ENCODE data around the gene DGKD. TPM values are rescaled to one million over a fixed set of nuclear protein-coding genes. Genes with fewer than 3 reads are reported as not detected.

The DGKD gene
- polyA plus RNA-seq, 4 donors, result 22.8 to 27.3 (median 23.9) TPM

GRCh38 chr2:233455491-233455890, 101.2 kb downstream of the DGKD start:
- no peak for DNase-seq (ENCODE audit: low read depth in 4 of 4, low spot score in 3 of 4)

GRCh38 chr2:233456111-233456510, 101.8 kb downstream of the DGKD start:
- no peak for DNase-seq (ENCODE audit: low read depth in 4 of 4, low spot score in 3 of 4)

GRCh38 chr2:233456934-233457333, 102.6 kb downstream of the DGKD start:
- DNase-seq (ENCODE audit: low read depth in 4 of 4, low spot score in 3 of 4), result no peak

- DNase-seq (ENCODE audit: low read depth in 4 of 4, low spot score in 3 of 4), result no peak
Measured at GRCh38 chr2:233457356-233457755, 103.1 kb downstream of the DGKD start.

- no peak for DNase-seq (ENCODE audit: low read depth in 4 of 4, low spot score in 3 of 4)
Measured at GRCh38 chr2:233458031-233458610, 103.8 kb downstream of the DGKD start.

GRCh38 chr2:233458826-233459225, 104.5 kb downstream of the DGKD start:
- no peak for DNase-seq (ENCODE audit: low read depth in 4 of 4, low spot score in 3 of 4)

- no peak for DNase-seq (ENCODE audit: low read depth in 4 of 4, low spot score in 3 of 4)
Measured at GRCh38 chr2:233459426-233459825, 105.1 kb downstream of the DGKD start.

GRCh38 chr2:233460726-233461441, 106.6 kb downstream of the DGKD start:
- DNase-seq (ENCODE audit: low read depth in 4 of 4, low spot score in 3 of 4), result no peak

GRCh38 chr2:233461481-233461891, 107.2 kb downstream of the DGKD start:
- DNase-seq (ENCODE audit: low read depth in 4 of 4, low spot score in 3 of 4), result no peak

- no peak for DNase-seq (ENCODE audit: low read depth in 4 of 4, low spot score in 3 of 4)
Measured at GRCh38 chr2:233462202-233462785, 108.0 kb downstream of the DGKD start.

GRCh38 chr2:233462826-233463470, 108.7 kb downstream of the DGKD start:
- no peak for DNase-seq (ENCODE audit: low read depth in 4 of 4, low spot score in 3 of 4)

GRCh38 chr2:233463586-233463985, 109.3 kb downstream of the DGKD start:
- no peak for DNase-seq (ENCODE audit: low read depth in 4 of 4, low spot score in 3 of 4)

- DNase-seq (ENCODE audit: low read depth in 4 of 4, low spot score in 3 of 4), result no peak
Measured at GRCh38 chr2:233464056-233464455, 109.8 kb downstream of the DGKD start.

GRCh38 chr2:233464531-233465240, 110.4 kb downstream of the DGKD start:
- DNase-seq (ENCODE audit: low read depth in 4 of 4, low spot score in 3 of 4), result no peak

- no peak for DNase-seq (ENCODE audit: low read depth in 4 of 4, low spot score in 3 of 4)
Measured at GRCh38 chr2:233466991-233467603, 112.8 kb downstream of the DGKD start.

- DNase-seq (ENCODE audit: low read depth in 4 of 4, low spot score in 3 of 4), result no peak
Measured at GRCh38 chr2:233468047-233468740, 113.9 kb downstream of the DGKD start.

GRCh38 chr2:233468741-233469110, 114.4 kb downstream of the DGKD start:
- DNase-seq (ENCODE audit: low read depth in 4 of 4, low spot score in 3 of 4), result no peak

- DNase-seq (ENCODE audit: low read depth in 4 of 4, low spot score in 3 of 4), result peak in 1 of 4 donors; percentile 9
Measured at GRCh38 chr2:233469261-233470010, 115.1 kb downstream of the DGKD start.

- peak in 3 of 4 donors; percentile 37 to 46 (median 39) for DNase-seq (ENCODE audit: low read depth in 4 of 4, low spot score in 3 of 4)
Measured at GRCh38 chr2:233470011-233470687, 115.9 kb downstream of the DGKD start.

All from right renal pelvis (tissue), 4 donors.